GM19468 (cell line): Measurements from ENCODE around the gene YJEFN3.

Experiments used
- ATAC-seq: cut with Tn5 transposase; IDR thresholded peaks from one replicate; pipeline ENCODE4 v1.9.1; 2021; ENCODE audit warnings: mild to moderate bottlenecking, moderate library complexity, moderate number of reproducible peaks; ENCODE audit not compliant: unreplicated experiment; ENCODE audit errors: extremely low read depth

The YJEFN3 gene

DNA sequence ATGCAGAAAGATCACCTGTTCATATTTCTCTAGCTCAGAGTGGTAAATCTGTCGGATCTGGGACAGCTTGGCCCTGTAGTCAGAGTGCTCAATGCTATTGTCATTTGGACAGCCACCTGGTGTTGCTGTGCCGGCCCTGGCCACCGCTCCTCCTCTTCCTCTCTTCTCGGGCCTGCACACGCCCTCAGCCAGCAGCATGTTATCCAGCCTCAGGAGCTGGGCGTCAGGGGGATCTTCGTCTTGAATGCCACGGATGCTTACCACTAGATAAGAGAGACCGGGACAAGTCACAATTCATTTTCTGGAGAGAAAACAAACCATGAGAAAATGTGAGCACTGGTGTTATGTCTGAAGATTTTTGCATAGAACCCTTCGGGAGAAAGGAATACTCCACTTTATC, 41.9 kb downstream of the YJEFN3 start:
- no peak for ATAC-seq

DNA sequence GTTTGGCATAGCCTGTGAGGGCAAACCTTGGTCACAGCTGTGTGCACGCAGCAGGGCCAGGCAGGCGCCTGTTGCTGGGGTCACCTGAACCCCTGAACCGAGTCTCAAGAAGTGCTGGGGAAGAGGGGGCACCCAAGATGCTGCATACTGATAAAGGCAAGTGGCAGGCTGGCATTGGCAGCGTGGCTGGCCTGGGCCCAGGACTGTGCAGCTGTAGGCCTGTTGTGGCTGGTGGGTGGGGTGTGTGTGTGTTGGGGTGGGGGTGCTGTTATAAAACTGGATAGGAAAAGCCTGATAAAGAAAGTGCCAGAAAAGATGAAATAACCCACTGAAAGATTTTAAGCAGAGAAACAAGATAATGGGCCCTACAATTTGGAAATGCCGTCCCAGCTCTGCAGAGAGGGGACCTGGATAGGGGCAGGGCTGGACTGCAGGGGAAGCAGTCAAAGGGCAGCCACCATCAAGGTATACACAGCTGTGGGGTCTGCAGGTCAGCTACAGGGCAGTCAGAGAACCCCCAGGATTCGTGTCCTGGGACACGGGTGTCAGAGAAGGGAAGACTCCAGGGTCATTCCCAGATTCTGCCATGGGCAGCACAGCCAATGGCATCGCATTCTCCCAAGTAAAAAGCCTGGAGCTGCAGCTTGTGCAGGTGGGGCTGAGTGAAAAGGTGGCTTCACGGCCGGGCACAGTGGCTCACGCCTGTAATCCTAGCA, 42.5 kb downstream of the YJEFN3 start:
- ATAC-seq: no peak

DNA sequence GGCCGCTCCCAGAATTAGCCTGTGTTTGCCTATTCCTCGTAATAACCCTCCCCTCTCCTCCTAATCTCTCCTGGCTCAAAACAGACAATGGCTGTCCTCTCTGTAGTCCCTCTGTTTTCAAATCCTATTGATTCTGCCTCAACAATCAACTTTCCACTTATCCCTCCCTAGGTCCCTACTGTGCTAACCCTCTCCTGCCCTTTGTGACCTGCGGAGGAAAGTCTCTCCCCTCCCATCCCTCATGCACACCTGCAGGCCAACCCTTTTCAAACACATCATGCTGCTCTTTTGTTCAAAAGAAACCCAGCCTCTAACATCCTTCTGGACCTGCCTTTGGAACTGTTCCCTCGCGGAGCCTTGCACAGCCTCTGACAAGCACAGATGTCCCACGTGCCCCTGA, 46.7 kb downstream of the YJEFN3 start:
- no peak for ATAC-seq

DNA sequence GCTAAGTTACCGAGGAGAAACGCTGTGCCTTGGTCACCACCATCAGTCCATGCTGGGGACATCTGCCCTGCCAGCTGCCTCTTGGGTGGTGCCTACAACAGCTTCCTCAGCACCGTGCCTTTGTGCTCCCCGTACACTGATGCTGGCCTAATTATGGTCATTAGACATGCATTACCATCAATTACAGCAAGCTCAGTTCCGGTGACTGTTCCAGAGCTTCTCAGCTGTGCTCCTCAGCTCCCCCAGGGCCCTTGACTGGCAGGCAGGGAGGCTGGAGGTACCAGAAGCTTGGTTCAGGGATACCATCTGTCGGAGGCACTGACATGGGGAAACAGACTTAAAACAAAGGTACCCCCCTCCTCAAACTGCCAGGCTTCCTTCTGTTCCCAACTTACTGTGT, 49.5 kb downstream of the YJEFN3 start:
- no peak for ATAC-seq

DNA sequence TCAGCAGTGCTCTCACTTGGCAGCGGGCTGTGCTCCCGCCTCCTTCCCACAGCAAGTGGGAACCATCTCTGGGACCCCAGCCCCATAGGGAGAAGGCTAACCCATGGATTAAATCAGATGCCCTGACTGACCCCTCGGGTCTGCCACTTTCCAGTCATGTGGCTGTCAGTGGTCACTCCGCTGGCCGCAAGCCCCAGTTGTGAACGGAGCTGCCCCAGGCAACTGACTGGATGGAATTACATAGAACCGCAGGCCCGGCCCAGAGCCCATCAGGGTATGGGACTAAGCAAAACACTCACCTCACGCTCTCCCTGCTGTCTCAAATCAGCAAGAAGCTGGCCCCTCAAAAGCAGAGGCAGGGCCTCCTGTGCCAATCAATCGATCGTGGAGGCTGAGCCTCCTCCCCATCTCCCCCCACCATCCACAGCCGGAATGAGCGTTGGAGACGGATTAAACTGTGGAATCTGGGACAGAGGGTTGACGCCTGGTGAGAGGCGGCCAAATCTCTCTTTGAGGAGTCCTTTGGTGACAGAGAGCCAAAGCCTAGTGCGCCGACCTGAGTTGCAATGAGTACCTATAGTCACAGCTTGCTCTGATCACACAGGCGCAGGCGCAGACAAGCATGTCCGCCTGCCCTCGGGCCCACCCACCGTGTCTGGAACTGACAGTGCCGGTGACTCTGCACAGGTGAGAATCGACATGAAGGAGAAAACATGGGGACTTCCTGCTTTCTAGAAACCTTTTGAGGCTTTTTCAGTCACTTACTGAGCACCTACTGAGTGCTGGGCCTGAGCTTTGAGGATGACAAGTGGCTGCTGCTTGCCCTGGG, 51.0 kb downstream of the YJEFN3 start:
- ATAC-seq: no peak

DNA sequence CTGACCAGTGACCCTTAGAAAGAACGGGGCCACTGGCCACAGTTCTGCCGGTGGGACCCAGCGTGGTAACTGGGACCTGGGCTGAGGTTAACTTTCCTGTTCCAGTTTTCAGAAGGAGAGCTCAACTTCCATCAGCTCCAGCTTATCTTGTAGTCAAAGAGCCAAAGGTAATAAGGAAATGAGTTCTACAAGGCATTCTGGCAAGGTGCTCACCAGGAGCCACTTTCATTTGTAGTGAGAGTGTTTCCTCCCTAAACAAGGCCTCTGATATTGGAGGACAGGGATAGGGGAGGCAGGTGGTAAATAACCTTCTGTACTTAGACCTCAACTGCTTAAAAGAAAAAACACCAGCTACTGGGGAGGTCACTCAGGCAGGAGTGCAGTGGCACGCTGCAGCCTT, 51.7 kb downstream of the YJEFN3 start:
- no peak for ATAC-seq

DNA sequence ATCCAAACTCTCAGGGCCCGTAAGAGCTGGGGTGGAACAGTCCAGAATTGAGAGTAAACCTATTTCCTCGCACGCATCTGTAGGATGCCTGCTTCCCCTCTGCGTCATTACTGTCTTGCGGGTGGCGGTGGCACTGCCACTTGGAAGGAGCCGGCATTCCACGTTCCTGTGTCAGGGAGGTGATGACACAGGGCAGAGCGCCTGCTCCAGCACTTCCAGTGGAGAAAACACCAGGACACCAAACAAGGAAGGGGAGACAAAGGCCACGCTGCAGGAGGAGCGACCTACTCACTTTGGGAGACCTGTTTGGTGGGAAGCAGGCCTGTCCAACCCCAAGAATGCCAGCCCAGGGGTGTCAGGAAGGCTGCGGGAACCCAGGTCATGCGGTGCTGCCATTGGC, 52.7 kb downstream of the YJEFN3 start:
- no peak for ATAC-seq

DNA sequence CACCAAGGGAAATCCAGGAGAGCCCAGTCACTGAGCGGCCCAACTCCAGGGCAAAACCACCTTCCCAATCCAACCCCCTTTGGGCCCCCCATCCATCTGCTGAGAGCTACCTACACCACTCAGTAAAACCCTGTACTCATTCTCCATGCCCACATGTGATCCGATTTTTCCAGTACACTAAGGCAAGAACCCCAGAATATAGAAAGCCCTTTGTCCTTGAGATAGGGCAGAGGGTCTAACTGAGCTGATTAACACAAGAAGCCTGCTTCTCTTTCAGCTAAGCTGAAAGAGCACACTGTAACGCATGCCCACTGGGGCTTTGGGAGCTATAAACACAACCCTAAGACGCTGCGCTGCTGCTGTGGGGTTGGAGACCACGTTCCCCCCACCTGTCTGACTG, 53.8 kb downstream of the YJEFN3 start:
- ATAC-seq: no peak

DNA sequence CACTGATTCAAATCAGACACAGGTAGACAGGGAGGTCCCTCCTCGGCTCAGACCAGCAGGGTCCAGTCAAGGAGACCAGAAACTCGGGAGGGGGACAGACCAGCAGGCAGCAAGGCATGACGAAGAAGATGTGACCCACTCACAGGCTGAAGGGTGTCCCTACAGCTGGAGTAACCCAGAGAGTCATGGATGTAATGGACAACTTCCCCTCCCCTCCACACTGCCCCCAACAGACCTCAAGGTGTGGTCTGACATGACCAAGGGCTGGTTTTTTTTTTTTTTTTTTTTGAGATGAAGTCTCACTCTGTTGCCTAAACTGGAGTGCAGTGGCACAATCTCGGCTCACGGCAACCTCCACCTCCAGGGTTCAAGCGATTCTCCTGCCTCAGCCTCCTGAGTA, 55.6 kb downstream of the YJEFN3 start:
- no peak for ATAC-seq
